HG03097 (cell line): Measurements from ENCODE around the gene GOLGA3.
"Not testable (repeated sequence)": the region's sequence is repeated elsewhere in the genome, so short reads cannot be mapped to it uniquely, and the experiment has no call there.

Experiments
- ATAC-seq: cut with Tn5 transposase; IDR thresholded peaks from one replicate; pipeline ENCODE4 v1.9.1; 2021; ENCODE audit not compliant: unreplicated experiment, low FRiP score

The GOLGA3 gene

DNA sequence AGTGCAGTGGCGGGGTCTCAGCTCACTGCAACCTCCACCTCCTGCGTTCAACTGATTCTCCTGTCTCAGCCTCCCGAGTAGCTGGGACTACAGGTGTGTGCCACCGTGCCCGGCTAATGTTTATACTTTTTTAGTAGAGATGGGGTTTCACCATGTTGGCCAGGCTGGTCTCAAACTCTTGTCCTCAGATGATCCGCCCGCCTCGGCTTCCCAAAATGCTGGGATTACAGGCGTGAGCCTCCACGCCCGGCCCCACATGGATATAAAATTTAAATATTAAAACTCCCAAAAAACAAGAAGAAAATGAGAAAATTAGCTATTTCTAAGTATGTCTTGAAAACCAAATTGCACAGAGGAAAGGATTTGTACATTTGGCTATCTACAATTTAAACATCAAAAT is 16.0 kb upstream of the GOLGA3 start:
- not testable (repeated sequence) for ATAC-seq

- ATAC-seq: no peak
Observed at GRCh38 chr12:132842449-132843045, 13.9 kb upstream of the GOLGA3 start.

DNA sequence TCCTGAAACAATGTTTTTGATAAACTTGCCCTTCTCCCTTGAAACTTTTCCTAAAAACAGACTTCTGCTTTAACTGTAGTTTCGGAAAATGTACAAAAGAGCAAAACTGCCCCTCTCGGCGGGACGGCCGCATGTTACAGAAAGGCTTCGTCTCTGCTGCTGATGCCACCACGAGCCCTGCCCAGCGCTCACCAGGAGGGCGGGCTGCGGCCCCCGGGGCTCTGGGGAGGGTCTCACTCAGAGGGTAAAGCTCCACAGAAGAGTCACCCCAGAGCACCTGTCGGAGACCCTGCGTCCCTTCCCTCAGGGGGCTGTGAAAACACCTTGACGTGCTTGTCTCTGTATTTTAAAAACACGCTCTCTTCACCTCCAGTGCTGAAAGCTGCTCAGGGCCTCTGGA is 12.5 kb upstream of the GOLGA3 start:
- no peak for ATAC-seq

GRCh38 chr12:132840536-132840935 is 11.9 kb upstream of the GOLGA3 start:
- ATAC-seq: no peak

- ATAC-seq: no peak
Observed at GRCh38 chr12:132839558-132840235, 11.0 kb upstream of the GOLGA3 start.

DNA sequence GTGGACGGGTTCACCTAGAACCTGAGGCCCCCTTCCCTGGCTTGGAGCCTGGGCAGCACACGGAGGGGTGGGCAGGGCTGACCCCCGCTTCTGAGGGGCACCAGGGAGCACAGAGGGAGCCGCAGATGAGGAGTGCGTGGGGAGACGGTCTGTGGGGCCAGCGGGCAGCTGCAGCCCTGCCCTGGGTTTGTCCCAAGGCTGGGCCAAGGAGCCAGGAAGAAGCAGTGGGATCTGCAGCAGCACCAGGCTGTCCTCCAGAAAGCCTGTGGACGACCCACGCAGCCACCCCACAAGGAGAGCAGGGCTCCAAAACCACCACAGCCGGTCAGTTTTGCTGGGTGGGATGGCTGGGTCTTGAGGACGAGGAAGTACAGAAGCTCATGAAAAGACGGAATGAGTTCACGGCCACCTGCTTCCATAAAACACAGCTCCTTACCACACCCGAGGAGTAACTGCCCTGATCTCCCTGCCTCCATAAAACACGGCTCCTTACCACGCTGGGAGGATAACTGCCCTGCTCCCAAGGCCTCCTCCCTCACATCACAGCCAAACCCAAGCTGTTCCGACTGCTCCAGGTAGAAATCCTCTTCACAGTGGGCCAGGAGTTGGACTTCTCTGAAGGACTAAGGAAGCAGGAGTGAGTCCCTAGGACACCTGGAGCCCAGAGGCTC is 9.9 kb upstream of the GOLGA3 start:
- ATAC-seq: no peak

- ATAC-seq: no peak
Observed at GRCh38 chr12:132837693-132838409, 9.2 kb upstream of the GOLGA3 start.

GRCh38 chr12:132836795-132837331 is 8.2 kb upstream of the GOLGA3 start:
- no peak for ATAC-seq

DNA sequence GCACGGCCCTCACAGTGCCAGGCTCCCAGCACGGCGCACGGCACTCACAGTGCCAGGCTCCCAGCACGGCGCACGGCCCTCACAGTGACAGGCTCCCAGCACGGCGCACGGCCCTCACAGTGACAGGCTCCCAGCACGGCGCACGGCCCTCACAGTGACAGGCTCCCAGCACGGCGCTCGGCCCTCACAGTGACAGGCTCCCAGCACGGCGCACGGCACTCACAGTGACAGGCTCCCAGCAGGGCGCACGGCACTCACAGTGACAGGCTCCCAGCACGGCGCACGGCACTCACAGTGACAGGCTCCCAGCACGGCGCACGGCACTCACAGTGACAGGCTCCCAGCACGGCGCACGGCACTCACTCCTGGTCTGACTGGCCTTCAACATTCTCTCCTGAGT is 7.6 kb upstream of the GOLGA3 start:
- not testable (repeated sequence) for ATAC-seq

DNA sequence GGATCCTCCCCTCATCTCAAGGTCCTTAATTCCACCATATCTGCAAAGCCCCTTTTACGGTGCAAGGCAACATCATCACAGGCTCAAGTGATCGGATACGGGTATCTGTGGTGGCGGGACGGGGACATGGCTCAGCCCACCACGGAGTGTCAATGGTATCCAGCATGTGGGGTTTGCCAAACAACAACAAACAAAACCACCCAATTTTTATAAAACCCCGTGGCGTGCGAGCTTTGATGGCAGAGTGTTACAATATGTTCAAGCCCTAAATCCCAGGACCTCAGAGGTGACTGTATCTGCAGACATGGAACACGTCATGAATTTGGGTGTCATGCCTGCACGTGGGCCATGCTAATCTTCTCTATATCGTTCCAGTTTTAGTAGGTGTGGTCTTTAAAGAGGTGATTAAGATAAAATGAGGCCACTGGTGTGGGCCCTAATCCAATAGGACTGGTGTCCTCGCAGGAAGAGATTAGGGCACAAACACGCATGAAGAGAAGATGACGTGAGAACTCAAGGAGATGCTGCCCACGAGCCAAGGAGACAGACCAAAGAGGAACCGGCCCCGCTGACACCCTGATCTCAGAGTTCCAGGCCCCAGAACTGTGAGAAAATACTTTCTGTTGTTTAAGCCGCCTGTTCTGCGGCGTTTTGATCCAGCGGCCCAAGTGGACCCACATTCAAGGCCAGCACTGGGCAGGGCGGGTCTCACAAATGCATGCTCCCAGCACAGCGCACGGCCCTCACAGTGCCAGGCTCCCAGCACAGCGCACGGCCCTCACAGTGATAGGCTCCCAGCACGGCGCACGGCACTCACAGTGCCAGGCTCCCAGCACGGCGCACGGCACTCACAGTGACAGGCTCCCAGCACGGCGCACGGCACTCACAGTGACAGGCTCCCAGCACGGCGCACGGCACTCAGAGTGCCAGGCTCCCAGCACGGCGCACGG is 6.7 kb upstream of the GOLGA3 start:
- no peak for ATAC-seq

GRCh38 chr12:132834181-132834711 is 5.6 kb upstream of the GOLGA3 start:
- no peak for ATAC-seq

DNA sequence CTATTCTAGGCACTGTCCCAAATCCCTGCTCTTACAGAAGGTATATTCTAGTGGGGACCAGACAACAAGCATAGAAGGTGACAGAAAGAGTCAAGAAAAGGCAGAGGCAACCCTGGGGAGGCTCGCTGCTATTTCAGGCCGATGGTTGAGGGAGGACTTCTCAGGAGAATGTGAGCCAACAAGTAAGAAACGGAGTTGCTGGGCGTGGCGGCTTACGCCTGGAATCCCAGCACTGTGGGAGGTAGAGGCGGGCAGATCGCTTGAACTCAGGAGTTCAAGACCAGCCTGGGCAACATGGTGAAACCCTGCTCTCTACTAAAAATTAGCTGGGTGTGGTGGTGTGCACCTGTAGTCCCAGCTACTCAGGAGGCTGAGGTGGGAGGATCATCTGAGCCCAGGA is 4.7 kb upstream of the GOLGA3 start:
- no peak for ATAC-seq

DNA sequence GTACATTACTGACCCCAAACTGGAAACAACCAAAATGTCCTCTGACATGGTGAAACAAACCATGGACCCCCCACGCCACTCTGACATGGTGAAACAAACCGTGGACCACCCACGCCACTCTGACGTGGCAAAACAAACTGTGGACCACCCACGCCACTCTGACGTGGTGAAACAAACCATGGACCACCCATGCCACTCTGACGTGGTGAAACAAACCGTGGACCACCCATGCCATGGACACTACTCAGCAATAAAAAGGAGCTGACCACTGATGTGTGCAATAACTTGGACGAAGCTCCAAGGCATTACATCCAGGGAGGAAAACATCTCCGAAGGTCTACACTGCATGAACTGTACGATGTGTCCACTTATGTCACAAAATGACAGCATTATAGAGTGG is 3.1 kb upstream of the GOLGA3 start:
- ATAC-seq: no peak

GRCh38 chr12:132827763-132828703 is 636 bp downstream of the GOLGA3 start:
- peak; percentile 16 for ATAC-seq

DNA sequence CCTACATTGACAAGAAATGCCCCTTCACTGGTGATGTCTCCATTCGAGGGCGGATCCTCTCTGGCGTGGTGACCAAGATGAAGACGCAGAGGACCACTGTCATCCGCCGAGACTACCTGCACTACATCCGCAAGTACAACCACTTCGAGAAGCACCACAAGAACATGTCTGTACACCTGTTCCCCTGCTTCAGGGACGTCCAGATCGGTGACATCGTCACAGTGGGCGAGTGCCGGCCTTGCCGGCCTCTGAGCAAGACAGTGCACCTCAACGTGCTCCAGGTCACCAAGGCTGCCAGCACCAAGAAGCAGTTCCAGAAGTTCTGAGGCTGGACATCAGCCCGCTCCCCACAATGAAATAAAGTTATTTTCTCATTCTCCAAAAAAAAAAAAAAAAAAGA is 2.8 kb downstream of the GOLGA3 start:
- ATAC-seq: no peak

- no peak for ATAC-seq
Observed at GRCh38 chr12:132825089-132825488, 3.6 kb downstream of the GOLGA3 start.

DNA sequence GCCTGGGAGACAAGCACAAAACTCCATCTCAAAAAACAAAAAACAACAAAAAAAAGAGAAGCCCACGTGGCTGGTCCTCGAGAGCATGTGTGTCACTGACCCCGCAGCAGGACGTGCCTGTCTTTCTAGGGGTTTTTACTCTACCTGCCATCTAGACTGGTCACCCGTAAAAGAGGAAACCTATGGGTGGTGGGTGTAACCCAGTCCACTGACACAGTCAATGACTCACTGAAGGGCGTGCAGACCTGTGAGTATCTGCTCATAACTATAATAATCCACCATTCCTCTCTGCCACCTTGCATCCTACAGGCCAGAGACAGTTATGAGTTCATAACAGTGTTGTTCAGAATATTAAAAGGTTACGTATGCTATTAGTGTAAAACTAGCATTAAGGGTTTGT is 4.6 kb downstream of the GOLGA3 start:
- no peak for ATAC-seq

GRCh38 chr12:132818562-132818961 is 10.1 kb downstream of the GOLGA3 start:
- no peak for ATAC-seq

DNA sequence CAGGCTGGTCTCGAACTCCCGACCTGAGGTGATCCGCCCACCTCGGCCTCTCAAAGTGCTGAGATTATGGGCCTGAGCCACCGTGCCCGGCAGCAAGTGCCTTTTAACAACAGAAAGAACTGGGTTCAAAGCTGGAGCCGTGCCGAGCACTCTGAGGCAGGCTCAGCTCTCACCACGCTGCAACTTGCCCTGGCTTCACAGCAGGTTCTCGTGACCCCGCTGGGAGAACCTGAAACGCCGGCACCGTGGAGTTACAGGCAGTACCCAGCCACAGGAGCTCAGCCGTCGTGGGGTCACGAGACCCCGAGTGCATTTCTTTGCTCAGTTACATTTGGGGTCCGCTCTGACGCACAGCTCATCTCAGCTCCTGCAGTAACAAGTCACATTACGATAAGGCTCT is 14.4 kb downstream of the GOLGA3 start:
- ATAC-seq: no peak
